ENCODE results near the gene GFI1. TPM values are rescaled to one million over a fixed set of nuclear protein-coding genes. Genes with fewer than 3 reads are reported as not detected.

Gene GFI1
- total and polyA plus RNA-seq, 2 donors (not counting 1 experiment from before 2014, with no cell fraction given): under 0.01 to 0.06 TPM

DNA sequence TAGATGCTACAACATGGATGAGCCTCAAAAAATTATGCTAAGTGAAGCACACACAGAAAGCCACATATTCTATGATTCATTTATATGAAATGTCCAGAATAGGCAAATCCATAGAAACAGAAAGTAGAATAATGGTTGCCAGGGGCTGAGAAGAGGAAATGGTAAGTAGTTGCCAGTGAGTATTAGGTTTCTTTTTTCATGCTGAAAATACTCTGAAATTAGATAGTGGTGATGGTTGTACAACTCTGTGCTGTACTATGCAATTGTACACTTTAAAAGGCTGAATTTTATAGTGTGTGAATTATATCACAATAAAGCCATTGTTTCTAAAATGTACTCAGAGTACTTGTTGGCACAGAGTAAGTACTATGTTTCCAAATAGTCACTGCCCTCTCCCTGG is 15.5 kb upstream of the GFI1 start:
- TF ChIP-seq, protein P1, sequence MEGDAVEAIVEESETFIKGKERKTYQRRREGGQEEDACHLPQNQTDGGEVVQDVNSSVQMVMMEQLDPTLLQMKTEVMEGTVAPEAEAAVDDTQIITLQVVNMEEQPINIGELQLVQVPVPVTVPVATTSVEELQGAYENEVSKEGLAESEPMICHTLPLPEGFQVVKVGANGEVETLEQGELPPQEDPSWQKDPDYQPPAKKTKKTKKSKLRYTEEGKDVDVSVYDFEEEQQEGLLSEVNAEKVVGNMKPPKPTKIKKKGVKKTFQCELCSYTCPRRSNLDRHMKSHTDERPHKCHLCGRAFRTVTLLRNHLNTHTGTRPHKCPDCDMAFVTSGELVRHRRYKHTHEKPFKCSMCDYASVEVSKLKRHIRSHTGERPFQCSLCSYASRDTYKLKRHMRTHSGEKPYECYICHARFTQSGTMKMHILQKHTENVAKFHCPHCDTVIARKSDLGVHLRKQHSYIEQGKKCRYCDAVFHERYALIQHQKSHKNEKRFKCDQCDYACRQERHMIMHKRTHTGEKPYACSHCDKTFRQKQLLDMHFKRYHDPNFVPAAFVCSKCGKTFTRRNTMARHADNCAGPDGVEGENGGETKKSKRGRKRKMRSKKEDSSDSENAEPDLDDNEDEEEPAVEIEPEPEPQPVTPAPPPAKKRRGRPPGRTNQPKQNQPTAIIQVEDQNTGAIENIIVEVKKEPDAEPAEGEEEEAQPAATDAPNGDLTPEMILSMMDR (conservative IDR thresholded peaks at IDR 0.05 in 1 of 2, IDR thresholded peaks at IDR 0.05 in 1 of 2; ENCODE audit: low read depth in 1 of 2, low read length in 2 of 2): no peak
- TF ChIP-seq EZH2 (IDR thresholded peaks at IDR 0.05; ENCODE audit: low read length, missing control alignments): no peak
- H3K4me3 ChIP-seq (replicated peaks in 1 of 4; ENCODE audit: control extremely low read depth in 1 of 4, insufficient read depth in 1 of 4, low read depth in 3 of 4, low read length in 4 of 4): no peak overlapping the region
- no peaks in the 10 kb centered on the region for H3K79me2 ChIP-seq (ENCODE audit: control insufficient read depth, insufficient read depth, low read length)
- no peaks in the 10 kb centered on the region for H3K9me3 ChIP-seq (ENCODE audit: control insufficient read depth, insufficient read depth, low read depth, low read length)
- H3K4me2 ChIP-seq (ENCODE audit: extremely low read depth, insufficient read depth, low read length): no peak overlapping the region
- no peaks in the 10 kb centered on the region for H3K36me3 ChIP-seq (ENCODE audit: control insufficient read depth, insufficient read depth, low read length)
- no peaks in the 10 kb centered on the region for H3K27me3 ChIP-seq (ENCODE audit: control insufficient read depth, insufficient read depth, low read length)
- no peak overlapping the region for H3K9ac ChIP-seq (ENCODE audit: insufficient read depth, low read length)
- peak; percentile 51 to 67 for DNase-seq (ENCODE audit: low read depth in 2 of 2)
- H3K27ac ChIP-seq (ENCODE audit: insufficient read depth, low read length): no peak overlapping the region
- no peaks in the 10 kb centered on the region for H3K4me1 ChIP-seq (ENCODE audit: control insufficient read depth, extremely low read depth, insufficient read depth, low read length)
- no peaks in the 10 kb centered on the region for H4K20me1 ChIP-seq (ENCODE audit: control insufficient read depth, extremely low read depth, insufficient read depth, low read length)
- H2AFZ ChIP-seq (ENCODE audit: low read length): no peak overlapping the region

DNA sequence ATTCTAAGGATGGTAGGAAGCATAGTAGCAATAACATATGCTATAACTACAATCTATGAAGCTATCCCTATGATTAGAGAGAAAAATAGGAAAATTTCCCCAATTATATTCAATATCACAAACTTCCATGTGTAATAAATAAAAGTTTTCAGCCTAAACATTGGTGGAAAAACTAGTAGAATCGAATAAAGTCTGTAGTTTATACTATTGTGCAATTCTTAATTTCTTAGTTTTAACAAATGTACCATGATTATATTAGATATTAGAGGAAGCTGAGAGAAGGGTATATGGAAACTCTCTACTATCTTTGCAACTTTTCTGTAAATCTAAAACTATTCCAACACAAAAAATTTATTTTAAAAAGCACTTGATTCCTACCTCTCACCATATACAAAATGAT is 13.8 kb upstream of the GFI1 start:
- H4K20me1 ChIP-seq (ENCODE audit: control insufficient read depth, extremely low read depth, insufficient read depth, low read length): no peaks in the 10 kb centered on the region
- no peak overlapping the region for H3K27ac ChIP-seq (ENCODE audit: insufficient read depth, low read length)
- no peak overlapping the region for H3K4me3 ChIP-seq (replicated peaks in 1 of 4; ENCODE audit: control extremely low read depth in 1 of 4, insufficient read depth in 1 of 4, low read depth in 3 of 4, low read length in 4 of 4)
- no peaks in the 10 kb centered on the region for H3K27me3 ChIP-seq (ENCODE audit: control insufficient read depth, insufficient read depth, low read length)
- no peaks in the 10 kb centered on the region for H3K9me3 ChIP-seq (ENCODE audit: control insufficient read depth, insufficient read depth, low read depth, low read length)
- no peaks in the 10 kb centered on the region for H3K36me3 ChIP-seq (ENCODE audit: control insufficient read depth, insufficient read depth, low read length)
- H3K9ac ChIP-seq (ENCODE audit: insufficient read depth, low read length): no peak overlapping the region
- TF ChIP-seq, protein P1 (conservative IDR thresholded peaks at IDR 0.05 in 1 of 2, IDR thresholded peaks at IDR 0.05 in 1 of 2; ENCODE audit: low read depth in 1 of 2, low read length in 2 of 2): no peak
- TF ChIP-seq EZH2 (IDR thresholded peaks at IDR 0.05; ENCODE audit: low read length, missing control alignments): no peak
- DNase-seq (ENCODE audit: low read depth in 2 of 2): no peak
- H2AFZ ChIP-seq (ENCODE audit: low read length): no peak overlapping the region
- H3K79me2 ChIP-seq (ENCODE audit: control insufficient read depth, insufficient read depth, low read length): no peaks in the 10 kb centered on the region
- no peaks in the 10 kb centered on the region for H3K4me1 ChIP-seq (ENCODE audit: control insufficient read depth, extremely low read depth, insufficient read depth, low read length)
- H3K4me2 ChIP-seq (ENCODE audit: extremely low read depth, insufficient read depth, low read length): no peak overlapping the region

DNA sequence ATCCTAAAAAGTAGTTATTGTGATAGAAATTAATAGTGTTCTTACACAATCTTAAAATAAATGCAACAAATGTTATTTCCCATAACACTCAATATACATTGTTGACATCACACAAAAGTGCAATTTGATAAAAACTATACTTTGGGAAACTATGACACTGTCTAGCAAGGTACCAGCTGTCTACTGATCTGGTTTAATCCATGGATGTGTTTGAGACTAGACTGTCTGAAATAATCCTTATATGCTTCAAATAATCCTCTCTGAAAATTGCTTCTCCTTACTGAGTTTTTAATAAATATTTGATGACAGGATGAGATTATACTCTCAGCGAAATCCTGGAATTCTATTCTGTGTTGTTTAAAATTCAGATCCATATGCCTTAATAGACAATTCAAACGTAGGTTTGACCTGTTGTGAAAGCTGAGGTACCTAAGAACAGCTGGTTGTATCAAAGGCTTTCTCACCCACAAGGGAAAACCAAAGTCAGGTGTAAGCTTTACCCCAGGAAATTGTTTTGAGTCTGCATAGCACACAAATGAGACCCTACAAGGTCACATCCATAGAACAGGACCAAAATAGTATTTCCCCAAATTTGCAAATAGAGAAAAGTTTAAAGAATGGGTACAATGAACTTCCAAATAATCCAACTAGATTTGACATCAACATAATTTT is 8.8 kb upstream of the GFI1 start:
- Histone ChIP-seq H3K9ac (ENCODE audit: insufficient read depth, low read length) (no peak overlapping the region), H3K4me1 (ENCODE audit: control insufficient read depth, extremely low read depth, insufficient read depth, low read length) (no peaks in the 10 kb centered on the region), H3K36me3 (ENCODE audit: control insufficient read depth, insufficient read depth, low read length) (no peaks in the 10 kb centered on the region), H4K20me1 (ENCODE audit: control insufficient read depth, extremely low read depth, insufficient read depth, low read length) (no peaks in the 10 kb centered on the region), H3K79me2 (ENCODE audit: control insufficient read depth, insufficient read depth, low read length) (no peaks in the 10 kb centered on the region), H3K27ac (ENCODE audit: insufficient read depth, low read length) (no peak overlapping the region), H3K4me3 (replicated peaks in 1 of 4; ENCODE audit: control extremely low read depth in 1 of 4, insufficient read depth in 1 of 4, low read depth in 3 of 4, low read length in 4 of 4) (no peak overlapping the region), H3K4me2 (ENCODE audit: extremely low read depth, insufficient read depth, low read length) (no peak overlapping the region), H3K9me3 (ENCODE audit: control insufficient read depth, insufficient read depth, low read depth, low read length) (no peaks in the 10 kb centered on the region), H2AFZ (ENCODE audit: low read length) (no peak overlapping the region), H3K27me3 (ENCODE audit: control insufficient read depth, insufficient read depth, low read length) (peaks cover 2% of the 10 kb centered on the region)
- TF ChIP-seq EZH2 (IDR thresholded peaks at IDR 0.05; ENCODE audit: low read length, missing control alignments): no peak
- TF ChIP-seq, protein P1 (conservative IDR thresholded peaks at IDR 0.05 in 1 of 2, IDR thresholded peaks at IDR 0.05 in 1 of 2; ENCODE audit: low read depth in 1 of 2, low read length in 2 of 2): no peak
- DNase-seq (ENCODE audit: low read depth in 2 of 2): no peak
